Activated CD4-positive, alpha-beta T cell treated with anti-CD3 and anti-CD28 coated beads for 1 hour (primary cell): ENCODE results near the gene CTNNA2.

Source experiments
- DNase-seq: peaks from one replicate; pipeline ENCODE4 v3.0.0-alpha.2; 2020

Gene CTNNA2

DNA sequence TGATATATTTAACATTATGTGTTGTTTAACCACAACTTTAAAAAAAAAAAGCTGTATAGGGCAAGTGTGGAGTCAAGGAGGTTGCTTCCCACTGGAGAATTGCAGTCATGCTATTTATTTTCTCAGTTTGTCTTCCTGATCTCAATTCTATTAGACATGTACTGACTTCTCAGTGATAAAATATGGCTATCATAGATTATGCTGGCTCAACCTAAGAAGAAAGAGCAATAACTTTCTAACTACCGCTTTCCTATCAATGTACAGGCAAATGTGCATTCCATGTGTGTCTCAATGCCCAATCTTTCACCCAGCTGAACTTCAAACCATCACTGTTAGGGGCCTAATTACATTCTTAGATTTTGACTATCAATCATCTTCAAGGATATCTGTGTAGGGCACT is 201.4 kb downstream of the CTNNA2 start:
- DNase-seq = no peak

DNA sequence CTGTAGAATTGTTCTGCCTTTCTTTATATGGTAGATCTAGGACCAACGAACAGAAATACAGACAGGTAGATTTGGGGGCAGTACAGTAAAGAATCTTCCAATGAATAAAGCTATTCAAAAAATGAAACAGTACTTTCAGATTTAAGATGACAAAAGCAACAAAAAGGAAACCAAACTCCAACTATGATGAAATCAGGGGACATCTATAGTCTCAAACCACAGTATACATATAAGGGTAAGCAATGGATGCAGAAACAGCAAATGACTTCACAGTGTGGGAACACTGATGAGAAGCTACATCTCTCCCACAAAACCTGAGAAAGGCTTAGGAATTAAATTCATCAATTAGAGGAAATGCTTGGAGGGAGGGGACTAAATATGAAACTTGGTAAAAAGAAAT is 202.5 kb downstream of the CTNNA2 start:
- no peak for DNase-seq

DNA sequence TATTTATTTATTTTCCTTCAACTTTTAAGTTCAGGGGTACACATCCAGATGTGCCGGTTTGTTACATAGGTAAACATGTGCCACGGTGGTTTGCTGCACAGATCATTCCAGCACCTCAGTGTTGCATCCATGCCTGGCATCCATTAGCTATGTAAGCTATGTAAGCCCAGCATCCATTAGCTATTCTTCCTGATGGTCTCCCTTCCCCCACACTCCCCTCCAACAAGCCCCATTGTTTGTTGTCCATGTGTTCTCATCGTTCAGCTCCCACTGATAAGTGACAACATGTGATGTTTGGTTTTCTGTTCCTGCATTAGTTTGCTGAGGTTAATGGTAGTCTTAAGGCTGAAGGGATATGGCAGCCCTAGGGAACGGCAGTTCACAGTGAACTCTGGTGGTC is 203.4 kb downstream of the CTNNA2 start:
- no peak for DNase-seq

DNA sequence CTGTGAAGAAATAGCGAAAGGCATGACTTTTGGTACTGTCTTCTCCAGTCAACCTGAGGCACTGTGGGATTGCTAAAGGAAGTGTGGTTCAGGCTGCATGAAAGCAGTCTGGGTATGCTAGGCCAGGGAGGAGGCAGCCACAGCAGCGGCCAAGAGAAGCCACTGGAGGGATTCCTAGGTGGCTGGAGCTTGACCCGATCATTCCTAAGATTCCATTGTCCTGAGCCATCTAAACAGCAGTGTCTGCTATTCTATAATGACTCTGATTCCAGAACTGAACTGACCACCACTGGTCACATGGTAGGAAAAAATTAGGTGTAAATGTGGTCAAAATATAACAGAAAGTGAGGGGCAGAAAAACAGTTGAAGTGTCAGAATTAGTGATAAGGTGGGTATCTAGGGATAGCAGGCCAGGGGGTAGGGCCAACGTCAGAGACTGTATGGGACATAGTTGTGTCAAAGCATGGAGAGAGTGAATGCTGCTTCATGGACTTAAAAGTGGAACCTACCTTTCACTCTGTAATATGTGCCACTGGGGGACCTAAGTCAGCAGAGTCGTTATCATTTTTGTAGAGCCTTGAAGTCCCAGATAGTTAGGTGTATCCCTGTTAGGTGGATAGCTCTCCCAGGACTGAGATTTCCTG is 204.6 kb downstream of the CTNNA2 start:
- DNase-seq = no peak

DNA sequence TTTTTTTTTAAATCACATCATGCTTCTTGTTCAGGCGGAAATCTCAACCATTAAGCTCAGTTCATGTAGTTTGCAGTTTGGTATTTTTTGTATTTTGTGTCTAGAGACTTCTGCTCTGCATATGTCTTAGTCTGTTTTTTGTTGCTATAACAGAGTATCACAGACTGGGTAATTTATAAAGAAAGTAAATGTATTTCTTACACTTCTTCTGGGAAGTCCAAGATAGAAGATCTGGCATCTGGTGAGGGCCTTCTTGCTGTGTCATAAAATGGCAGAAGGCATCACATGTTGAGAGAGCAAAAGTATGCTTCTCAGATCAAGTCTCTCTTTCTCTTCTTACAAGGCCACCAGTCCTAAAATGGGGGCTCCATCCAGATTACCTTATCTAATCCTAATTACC is 208.2 kb downstream of the CTNNA2 start:
- no peak for DNase-seq

DNA sequence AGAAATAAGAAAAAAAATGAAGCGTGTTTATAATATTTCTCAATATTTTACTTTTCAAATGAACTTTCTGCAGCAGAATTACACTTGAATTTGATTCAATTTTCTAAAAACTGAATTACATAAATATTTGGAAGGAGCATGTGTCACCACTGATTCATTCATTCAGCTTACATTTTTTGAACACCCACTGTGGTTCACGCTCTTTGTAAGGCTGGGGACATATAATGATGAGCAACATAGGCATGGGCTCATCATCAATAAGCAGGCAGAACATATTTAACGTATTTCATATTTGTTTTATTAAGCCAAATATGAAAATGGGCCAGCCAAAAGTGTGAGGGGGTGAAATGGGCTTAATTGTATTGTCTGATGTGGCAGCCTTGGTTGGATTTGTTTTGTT is 209.1 kb downstream of the CTNNA2 start:
- DNase-seq = no peak

- no peak for DNase-seq
These were observed 211.0 kb downstream of the CTNNA2 start for GRCh38 chr2:79723830-79724229.

DNA sequence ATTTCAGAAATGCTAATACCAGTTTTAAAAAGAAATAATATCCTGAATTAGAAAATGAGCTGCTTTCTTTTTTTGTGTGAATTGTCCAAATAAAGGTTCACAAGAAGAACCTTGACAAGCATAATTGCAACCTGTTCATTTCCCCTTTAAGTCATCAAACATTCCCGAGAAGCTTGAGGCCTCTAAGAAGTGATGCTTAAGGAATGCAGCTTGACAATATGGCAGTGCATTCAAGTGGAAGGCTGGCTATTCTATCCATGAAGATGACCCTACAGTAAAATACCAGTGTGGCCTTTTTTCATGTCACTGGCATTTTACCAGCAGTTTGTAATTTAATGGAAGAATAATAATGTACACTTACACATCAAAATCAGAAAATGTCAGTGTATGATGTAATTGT is 216.7 kb downstream of the CTNNA2 start:
- no peak for DNase-seq

DNA sequence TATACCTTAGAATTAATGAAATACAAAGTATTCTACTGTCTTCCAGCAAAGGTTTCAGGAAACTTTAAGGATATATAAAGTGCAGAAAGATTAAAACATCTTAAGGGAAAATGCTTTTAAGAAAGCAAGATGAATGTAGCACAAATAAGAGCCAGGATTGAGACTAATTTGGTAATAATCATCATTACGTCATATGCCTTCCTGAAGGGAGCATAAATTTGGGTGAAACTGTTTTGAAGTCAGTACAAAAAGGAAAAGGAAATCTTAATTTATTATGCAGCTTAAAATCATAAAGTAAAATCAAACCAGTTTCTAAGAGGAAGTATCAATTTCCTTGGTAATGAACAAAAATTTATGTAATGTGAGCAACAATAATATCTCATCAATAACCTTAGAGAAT is 221.7 kb downstream of the CTNNA2 start:
- DNase-seq = no peak

- no peak for DNase-seq
These were observed 228.1 kb downstream of the CTNNA2 start for GRCh38 chr2:79740879-79741443.

- no peak for DNase-seq
These were observed 237.5 kb downstream of the CTNNA2 start for GRCh38 chr2:79750321-79750720.

DNA sequence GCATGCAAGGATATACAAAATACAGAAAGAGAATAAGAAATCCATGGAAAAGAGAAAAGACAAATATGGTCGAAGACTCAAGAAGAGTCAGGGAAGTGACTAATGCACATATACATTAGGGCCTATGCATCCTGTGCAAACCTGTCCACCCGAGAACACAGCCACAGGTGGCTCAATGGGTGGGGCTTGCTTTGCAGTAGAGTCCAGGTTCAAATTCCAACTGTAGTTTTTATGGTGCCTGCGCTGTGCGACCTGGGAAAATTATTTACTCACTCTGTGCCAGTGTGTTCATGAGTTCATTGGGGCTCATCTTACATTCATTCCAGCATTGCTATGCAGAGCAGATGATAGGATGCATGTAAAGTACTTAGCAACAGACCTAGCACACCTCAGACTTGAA is 244.7 kb downstream of the CTNNA2 start:
- no peak for DNase-seq

- no peak for DNase-seq
These were observed 245.2 kb downstream of the CTNNA2 start for GRCh38 chr2:79758042-79758441.

GRCh38 chr2:79758749-79759282 is 246.0 kb downstream of the CTNNA2 start:
- no peak for DNase-seq

DNA sequence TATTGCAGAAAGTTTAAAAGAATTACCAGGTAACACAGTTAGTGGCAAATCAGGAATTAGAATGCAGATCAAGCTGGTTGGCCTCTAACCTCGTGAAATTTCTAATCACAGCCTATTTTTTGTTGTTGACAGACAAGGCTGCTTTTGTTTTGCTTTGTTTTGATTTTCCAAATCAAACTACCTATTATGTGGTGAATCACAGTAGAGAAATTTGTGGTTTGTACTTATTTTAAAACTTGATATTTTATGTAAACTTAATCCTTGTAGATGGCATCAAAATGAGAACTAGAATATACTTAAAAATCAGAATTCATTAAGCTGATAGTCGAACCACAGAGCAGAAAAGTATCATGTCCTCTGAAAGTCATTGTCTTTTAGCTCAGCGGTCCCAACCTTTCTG is 258.1 kb downstream of the CTNNA2 start:
- DNase-seq = no peak

- DNase-seq = no peak
These were observed 258.6 kb downstream of the CTNNA2 start for GRCh38 chr2:79771493-79771892.

GRCh38 chr2:79774016-79774415 is 261.2 kb downstream of the CTNNA2 start:
- no peak for DNase-seq

DNA sequence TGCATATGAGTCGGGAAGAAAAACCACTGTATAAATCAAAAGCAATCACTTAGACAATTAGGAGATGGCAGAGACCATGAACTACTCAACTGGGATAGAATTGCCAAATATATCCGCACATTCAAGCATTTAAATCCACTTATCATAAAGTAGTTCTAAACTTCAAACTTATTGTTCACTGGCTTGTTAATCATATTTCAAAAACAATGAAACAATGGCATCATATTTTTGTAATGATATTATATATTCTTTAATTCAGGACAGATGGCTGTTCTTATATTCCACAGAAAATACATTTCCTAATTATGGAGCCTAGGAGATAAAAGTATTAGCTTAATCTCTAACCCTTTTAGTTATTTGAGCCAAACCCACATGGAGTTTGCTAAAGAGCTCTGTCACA is 263.6 kb downstream of the CTNNA2 start:
- DNase-seq = no peak

GRCh38 chr2:79780781-79781180 is 267.9 kb downstream of the CTNNA2 start:
- DNase-seq = no peak

DNA sequence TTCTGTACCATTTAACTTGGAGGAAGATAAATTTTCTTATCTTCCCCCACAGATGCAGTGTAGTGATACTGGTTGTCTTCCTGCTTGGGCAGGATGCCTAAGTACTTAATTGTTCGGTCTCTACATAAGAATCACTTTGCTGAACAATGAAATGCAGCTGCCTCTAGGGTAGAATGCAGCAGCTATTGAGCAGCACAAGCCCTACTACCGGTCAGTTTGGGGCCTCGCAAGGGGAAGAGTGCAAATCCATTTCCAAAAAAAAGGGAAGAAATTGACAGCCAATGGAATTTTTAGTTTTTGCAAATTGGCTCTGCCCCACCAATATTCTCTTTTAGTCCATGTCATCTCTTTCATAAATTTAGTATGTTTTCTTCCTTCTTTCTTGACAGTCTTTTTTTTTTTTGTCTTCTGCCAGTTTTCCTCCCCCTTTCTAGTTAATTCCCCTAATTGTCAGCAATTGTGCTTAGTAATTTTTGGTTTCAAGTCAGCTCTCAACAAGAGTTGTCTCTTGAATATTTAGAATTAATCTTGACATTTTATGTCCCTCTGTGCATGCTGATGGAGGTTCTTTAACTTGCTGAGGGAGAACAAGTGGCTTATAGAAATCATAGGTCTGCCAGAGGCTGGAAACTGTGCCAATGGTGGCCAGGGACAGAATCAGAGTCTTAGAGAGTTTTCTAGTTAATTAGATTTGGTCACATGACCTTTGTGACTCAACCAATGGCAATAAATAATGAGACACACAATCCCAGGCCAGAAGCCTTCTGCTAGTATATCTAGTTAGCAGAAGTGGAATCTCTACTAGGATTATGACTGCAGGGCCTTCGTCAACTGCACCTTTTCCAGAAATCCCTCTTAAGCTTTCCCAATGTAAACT is 270.0 kb downstream of the CTNNA2 start:
- DNase-seq = no peak

GRCh38 chr2:79788952-79789651 is 276.3 kb downstream of the CTNNA2 start:
- no peak for DNase-seq

DNA sequence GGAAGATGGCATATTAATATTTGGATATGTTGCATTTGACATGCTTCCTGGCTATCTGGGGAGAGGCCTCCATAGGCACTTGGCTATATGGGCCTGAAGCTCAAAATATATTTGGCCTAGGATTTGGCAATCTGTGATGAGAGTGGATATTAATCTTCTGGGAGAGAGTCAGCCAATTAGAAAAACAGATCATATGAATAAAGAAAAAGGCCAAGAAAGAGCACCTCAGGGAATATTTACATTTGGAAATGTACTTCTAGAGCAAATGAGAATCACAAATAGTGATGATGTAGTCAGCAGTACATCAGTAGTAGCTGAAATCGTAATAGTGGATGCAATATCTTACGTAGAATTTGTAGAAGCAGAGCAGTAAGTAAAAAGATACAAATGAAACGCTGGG is 277.0 kb downstream of the CTNNA2 start:
- DNase-seq = no peak

GRCh38 chr2:79792090-79792489 is 279.2 kb downstream of the CTNNA2 start:
- DNase-seq = no peak
